GM23338 (cell line): ENCODE measurements around the gene MMAB. TPM values are rescaled to one million over a fixed set of nuclear protein-coding genes. Genes with fewer than 3 reads are reported as not detected.

Source experiments
- ATAC-seq: fragments of 200-7000 bp; cut with Tn5 transposase; 3 replicates; pipeline ENCODE4 v1.9.1; 2020
- DNase-seq: peaks from one replicate; pipeline ENCODE4 v3.0.0-alpha.2; 2015; ENCODE audit warnings: low spot score
- H2AFZ ChIP-seq: fragments of 200-600 bp; sonication (generic); 2 replicates; pipeline ENCODE4 v1.8.0; 2016; ENCODE audit warnings: antibody characterized with exemption, mild to moderate bottlenecking, moderate library complexity
- H3F3A ChIP-seq: fragments of 200-600 bp; sonication (generic); replicated peaks from 2 replicates; pipeline ENCODE4 v1.8.0; 2017; ENCODE audit warnings: antibody characterized with exemption, mixed run types, low read depth
- H3K27ac ChIP-seq: fragments of 200-600 bp; sonication (generic); 2 replicates; pipeline ENCODE4 v1.6.1; 2016; ENCODE audit warnings: low read depth
- H3K27me3 ChIP-seq: fragments of 200-600 bp; sonication (generic); 2 replicates; pipeline ENCODE4 v1.8.0; 2016; ENCODE audit warnings: mild to moderate bottlenecking, mixed run types, moderate library complexity; ENCODE audit not compliant: insufficient read depth
- H3K36me3 ChIP-seq: fragments of 200-600 bp; sonication (generic); 2 replicates; pipeline ENCODE4 v1.8.0; 2016; ENCODE audit warnings: mild to moderate bottlenecking; ENCODE audit not compliant: insufficient read depth
- H3K4me1 ChIP-seq: fragments of 200-600 bp; sonication (generic); 2 replicates; pipeline ENCODE4 v1.8.0; 2016; ENCODE audit warnings: mild to moderate bottlenecking, moderate library complexity; ENCODE audit not compliant: insufficient read depth
- H3K4me2 ChIP-seq: fragments of 200-600 bp; sonication (generic); 2 replicates; pipeline ENCODE4 v1.7.1; 2017; ENCODE audit warnings: mixed run types
- H3K4me3 ChIP-seq: fragments of 200-600 bp; sonication (generic); 2 replicates; pipeline ENCODE4 v1.6.1; 2016; ENCODE audit warnings: mixed run types
- H3K79me2 ChIP-seq: fragments of 200-600 bp; sonication (generic); replicated peaks from 2 replicates; pipeline ENCODE4 v1.8.0; 2017; ENCODE audit warnings: mild to moderate bottlenecking; ENCODE audit not compliant: insufficient read depth
- H3K9me2 ChIP-seq: fragments of 200-600 bp; sonication (generic); 2 replicates; pipeline ENCODE4 v1.8.0; 2017; ENCODE audit not compliant: insufficient read depth
- H4K20me1 ChIP-seq: fragments of 200-600 bp; sonication (generic); replicated peaks from 2 replicates; pipeline ENCODE4 v1.8.0; 2017; ENCODE audit warnings: mild to moderate bottlenecking; ENCODE audit not compliant: insufficient read depth
- H3K27ac Mint-ChIP-seq: 2 replicates; pipeline ENCODE4 v1.8.0; 2020; ENCODE audit warnings: inconsistent platforms, mild to moderate bottlenecking, moderate library complexity, mixed read lengths
- H3K27me3 Mint-ChIP-seq: 3 replicates; pipeline ENCODE4 v1.8.0; 2022; ENCODE audit warnings: low read depth, mild to moderate bottlenecking, moderate library complexity, mixed read lengths, inconsistent platforms; ENCODE audit not compliant: insufficient read depth, poor library complexity
- H3K36me3 Mint-ChIP-seq: 3 replicates; pipeline ENCODE4 v1.8.0; 2021; ENCODE audit warnings: low read depth, mild to moderate bottlenecking, inconsistent platforms, moderate library complexity, mixed read lengths
- H3K4me1 Mint-ChIP-seq: 3 replicates; pipeline ENCODE4 v1.8.0; 2020; ENCODE audit warnings: mild to moderate bottlenecking, inconsistent platforms, mixed read lengths
- H3K4me3 Mint-ChIP-seq: 3 replicates; pipeline ENCODE4 v1.8.0; 2021; ENCODE audit warnings: moderate library complexity, mild to moderate bottlenecking, inconsistent platforms, mixed read lengths
- H3K9me3 Mint-ChIP-seq: 3 replicates; pipeline ENCODE4 v1.8.0; 2020; ENCODE audit warnings: moderate library complexity, mild to moderate bottlenecking, inconsistent platforms, mixed read lengths
- CREB1 ChIP-seq: fragments of 250-450 bp; sonication (Bioruptor Pico); IDR thresholded peaks from 2 replicates; pipeline ENCODE4 v1.5.0; 2020; ENCODE audit warnings: low read depth, mild to moderate bottlenecking, moderate library complexity
- EZH2 ChIP-seq: fragments of 200-600 bp; sonication (generic); IDR thresholded peaks from one replicate; pipeline ENCODE4 v1.8.0; 2017; ENCODE audit warnings: antibody characterized with exemption, mild to moderate bottlenecking, low read depth; ENCODE audit not compliant: unreplicated experiment
- EZH2phosphoT487 ChIP-seq: fragments of 200-600 bp; sonication (generic); IDR thresholded peaks from one replicate; pipeline ENCODE4 v1.8.1; 2018; ENCODE audit warnings: antibody characterized with exemption; ENCODE audit not compliant: unreplicated experiment
- JUNB ChIP-seq: IDR thresholded peaks from one replicate; pipeline ENCODE4 v1.6.1; 2016; ENCODE audit warnings: antibody characterized with exemption; ENCODE audit not compliant: unreplicated experiment
- NANOG ChIP-seq: IDR thresholded peaks from 2 replicates; pipeline ENCODE4 v1.6.1; 2016; ENCODE audit warnings: antibody characterized with exemption, borderline replicate concordance
- POLR2AphosphoS5 ChIP-seq: IDR thresholded peaks from 2 replicates; pipeline ENCODE4 v1.6.1; 2016; ENCODE audit warnings: antibody characterized with exemption, low read depth
- REST ChIP-seq: IDR thresholded peaks from one replicate; pipeline ENCODE4 v1.6.1; 2018; ENCODE audit warnings: antibody characterized with exemption; ENCODE audit not compliant: unreplicated experiment
- STAT1 ChIP-seq: IDR thresholded peaks from one replicate; pipeline ENCODE4 v1.6.1; 2016; ENCODE audit warnings: antibody characterized with exemption; ENCODE audit not compliant: unreplicated experiment
- ZNF114 ChIP-seq: fragments of 250-450 bp; sonication (Bioruptor Pico); IDR thresholded peaks from 2 replicates; pipeline ENCODE4 v1.5.0; 2020; ENCODE audit warnings: mild to moderate bottlenecking, moderate library complexity
- ZNF331 ChIP-seq: fragments of 250-450 bp; sonication (Bioruptor Pico); IDR thresholded peaks from 2 replicates; pipeline ENCODE4 v1.5.0; 2020; ENCODE audit warnings: low read depth, mild to moderate bottlenecking, moderate library complexity
- ZNF462 ChIP-seq: fragments of 250-450 bp; sonication (Bioruptor Pico); IDR thresholded peaks from 2 replicates; pipeline ENCODE4 v1.5.0; 2020; ENCODE audit warnings: mild to moderate bottlenecking, moderate library complexity
- polyA plus RNA-seq: library from polyadenylated mRNA; unstranded; fragments of >200 nt; fragmentation: Nextera tagmentation; extraction: Ambion mirVana; gene quantifications from 2 replicates; pipeline ENCODE4 v1.2.1, GENCODE V29; 2016
- total RNA-seq: library from RNA; depleted of rRNA; stranded (reverse); fragments of >200 nt; shearing (Covaris generic); gene quantifications from 2 replicates; pipeline ENCODE4 v1.2.3, GENCODE V29; 2014
- TF ChIP-seq, protein P1 (sequence below): IDR thresholded peaks from 2 replicates; pipeline ENCODE4 v1.6.1; 2016; ENCODE audit warnings: antibody characterized with exemption
- TF ChIP-seq, protein P2 (sequence below), 2 experiments: fragments of 200-600 bp in 1 of 2; sonication (generic) in 1 of 2; conservative IDR thresholded peaks; 2 replicates each; pipeline versions ENCODE4 v1.5.1 to v1.6.1; 2016 to 2017; ENCODE audit warnings: antibody characterized with exemption in 2 of 2, low read depth in 2 of 2, mild to moderate bottlenecking in 2 of 2, moderate library complexity in 1 of 2

Gene MMAB
- total and polyA plus RNA-seq, 2 experiments from 2014 or later = 24.7 to 38.5 TPM

GRCh38 chr12:109504068-109504467 lies 69.2 kb downstream of the MMAB start:
- H3K4me3 Mint-ChIP-seq = no peak overlapping the region
- H3K27ac ChIP-seq = no peak overlapping the region
- no peak for DNase-seq
- H4K20me1 ChIP-seq = peaks cover 9% of the 10 kb centered on the region; the same call in 1 of the 2 replicates
- no peaks in the 10 kb centered on the region for H3K9me3 Mint-ChIP-seq
- H3K4me1 Mint-ChIP-seq = no peaks in the 10 kb centered on the region; the same call in 2 of the 3 replicates
- H3K9me2 ChIP-seq = no peaks in the 10 kb centered on the region
- H3K27me3 ChIP-seq = no peaks in the 10 kb centered on the region
- no peaks in the 10 kb centered on the region for H3K4me1 ChIP-seq
- H3K4me2 ChIP-seq = no peak overlapping the region
- no peak overlapping the region for H3K4me3 ChIP-seq
- H3K27ac Mint-ChIP-seq = no peak overlapping the region
- peaks cover 31% of the 10 kb centered on the region for H3K36me3 Mint-ChIP-seq
- H3K79me2 ChIP-seq = no peaks in the 10 kb centered on the region
- no peak overlapping the region for H2AFZ ChIP-seq
- peaks cover 7% of the 10 kb centered on the region; the same call in 1 of the 2 replicates for H3K36me3 ChIP-seq
- no peaks in the 10 kb centered on the region for H3F3A ChIP-seq
- ATAC-seq = no peak
- TF ChIP-seq EZH2phosphoT487 = no peak
- no peak for TF ChIP-seq NANOG
- TF ChIP-seq, protein P1, sequence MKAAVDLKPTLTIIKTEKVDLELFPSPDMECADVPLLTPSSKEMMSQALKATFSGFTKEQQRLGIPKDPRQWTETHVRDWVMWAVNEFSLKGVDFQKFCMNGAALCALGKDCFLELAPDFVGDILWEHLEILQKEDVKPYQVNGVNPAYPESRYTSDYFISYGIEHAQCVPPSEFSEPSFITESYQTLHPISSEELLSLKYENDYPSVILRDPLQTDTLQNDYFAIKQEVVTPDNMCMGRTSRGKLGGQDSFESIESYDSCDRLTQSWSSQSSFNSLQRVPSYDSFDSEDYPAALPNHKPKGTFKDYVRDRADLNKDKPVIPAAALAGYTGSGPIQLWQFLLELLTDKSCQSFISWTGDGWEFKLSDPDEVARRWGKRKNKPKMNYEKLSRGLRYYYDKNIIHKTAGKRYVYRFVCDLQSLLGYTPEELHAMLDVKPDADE = no peak
- TF ChIP-seq STAT1 = no peak
- TF ChIP-seq ZNF462 (CRISPR knock-in tag) = no peak
- TF ChIP-seq, protein P2, sequence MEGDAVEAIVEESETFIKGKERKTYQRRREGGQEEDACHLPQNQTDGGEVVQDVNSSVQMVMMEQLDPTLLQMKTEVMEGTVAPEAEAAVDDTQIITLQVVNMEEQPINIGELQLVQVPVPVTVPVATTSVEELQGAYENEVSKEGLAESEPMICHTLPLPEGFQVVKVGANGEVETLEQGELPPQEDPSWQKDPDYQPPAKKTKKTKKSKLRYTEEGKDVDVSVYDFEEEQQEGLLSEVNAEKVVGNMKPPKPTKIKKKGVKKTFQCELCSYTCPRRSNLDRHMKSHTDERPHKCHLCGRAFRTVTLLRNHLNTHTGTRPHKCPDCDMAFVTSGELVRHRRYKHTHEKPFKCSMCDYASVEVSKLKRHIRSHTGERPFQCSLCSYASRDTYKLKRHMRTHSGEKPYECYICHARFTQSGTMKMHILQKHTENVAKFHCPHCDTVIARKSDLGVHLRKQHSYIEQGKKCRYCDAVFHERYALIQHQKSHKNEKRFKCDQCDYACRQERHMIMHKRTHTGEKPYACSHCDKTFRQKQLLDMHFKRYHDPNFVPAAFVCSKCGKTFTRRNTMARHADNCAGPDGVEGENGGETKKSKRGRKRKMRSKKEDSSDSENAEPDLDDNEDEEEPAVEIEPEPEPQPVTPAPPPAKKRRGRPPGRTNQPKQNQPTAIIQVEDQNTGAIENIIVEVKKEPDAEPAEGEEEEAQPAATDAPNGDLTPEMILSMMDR (conservative IDR thresholded peaks at IDR 0.05; ENCODE audit: low read depth in 2 of 2) = no peak
- no peak for TF ChIP-seq EZH2
- TF ChIP-seq CREB1 (CRISPR knock-in tag) = no peak
- TF ChIP-seq ZNF114 = no peak
- TF ChIP-seq JUNB = no peak
- TF ChIP-seq REST = no peak
- TF ChIP-seq POLR2AphosphoS5 = no peak
- TF ChIP-seq ZNF331 (CRISPR knock-in tag) = no peak
- H3K27me3 Mint-ChIP-seq = peaks cover 2% of the 10 kb centered on the region
